ENCODE results near the gene FREY1. TPM values are rescaled to one million over a fixed set of nuclear protein-coding genes. Genes with fewer than 3 reads are reported as not detected.
A peak's percentile ranks its signal among the peaks of the same experiment; 100 is the strongest.

FREY1 gene
- total and polyA plus RNA-seq, 2 of the 8 experiments (the other 6 are each of a cell fraction or from before 2014, with no cell fraction given): 0.32 to 1.1 TPM

DNA sequence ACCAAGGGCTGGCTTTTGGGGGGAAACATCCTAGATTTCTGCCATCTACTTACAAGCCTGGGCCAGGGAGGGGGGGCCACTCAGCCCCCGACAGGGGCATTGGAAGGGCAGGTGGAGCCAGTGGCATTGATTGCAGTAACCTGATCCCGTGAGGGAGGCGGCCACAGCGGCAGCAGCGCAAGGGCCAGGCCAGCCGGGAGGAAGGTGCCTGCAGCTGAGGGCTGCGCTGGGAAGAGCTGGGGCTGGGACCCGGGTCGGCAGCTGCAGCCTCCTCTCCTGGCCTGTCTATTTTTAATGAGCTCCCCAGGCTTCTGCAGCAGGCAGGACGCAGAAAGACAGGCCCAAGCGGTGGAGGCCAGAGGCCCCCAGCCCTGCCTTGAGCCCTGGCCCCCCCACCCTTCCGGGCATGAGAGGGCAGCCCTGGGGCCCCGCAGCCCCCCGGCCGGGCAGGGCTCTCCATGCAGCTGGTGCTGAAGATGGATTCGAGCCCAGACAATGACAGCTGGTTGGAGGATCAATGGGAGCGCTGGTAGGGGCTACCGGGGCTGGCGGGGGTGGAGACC lies 10.6 kb downstream of the FREY1 start (continued):
- no peak for TF ChIP-seq RNF2 (IDR thresholded peaks at IDR 0.05; ENCODE audit: borderline replicate concordance, low read depth, low read length, missing control alignments, poor library complexity, severe bottlenecking)
- no peak for TF ChIP-seq MAFK (IDR thresholded peaks at IDR 0.05; ENCODE audit: low read depth, low read length)
- TF ChIP-seq KDM4A (IDR thresholded peaks at IDR 0.05; ENCODE audit: low read depth, low read length, severe bottlenecking): no peak
- TF ChIP-seq BACH1 (IDR thresholded peaks at IDR 0.05; ENCODE audit: low read length): no peak
- TF ChIP-seq SRF (IDR thresholded peaks at IDR 0.05; ENCODE audit: low read depth, low read length): peak; percentile 54; the same call in 1 of the 2 replicates
- TF ChIP-seq EP300 (IDR thresholded peaks at IDR 0.05; ENCODE audit: borderline replicate concordance in 1 of 2, low read depth in 2 of 2, low read length in 2 of 2): no peak
- peak; percentile 25 to 47; a peak in 1 of 4 replicates for TF ChIP-seq SIN3A (conservative IDR thresholded peaks at IDR 0.05 in 1 of 2, IDR thresholded peaks at IDR 0.05 in 1 of 2; ENCODE audit: low read depth in 1 of 2, low read length in 2 of 2)
- TF ChIP-seq TAF7 (optimal IDR thresholded peaks at IDR 0.05; ENCODE audit: borderline replicate concordance, low read depth, low read length): no peak
- TF ChIP-seq ASH2L (IDR thresholded peaks at IDR 0.05; ENCODE audit: low read length): no peak
- TF ChIP-seq BRCA1 (IDR thresholded peaks at IDR 0.05; ENCODE audit: low read depth, low read length): no peak
- no peak for TF ChIP-seq ZNF274 (IDR thresholded peaks at IDR 0.05; ENCODE audit: borderline replicate concordance, extremely low read depth, low read length)
- TF ChIP-seq NRF1 (IDR thresholded peaks at IDR 0.05; ENCODE audit: low read depth, low read length): no peak
- TF ChIP-seq JUND (IDR thresholded peaks at IDR 0.05; ENCODE audit: low read length): no peak
